GM12891 (cell line): ENCODE data around the gene RNF130.
A peak's percentile ranks its signal among the peaks of the same experiment; 100 is the strongest.

ENCODE experiments used
- DNase-seq: peaks from one replicate; pipeline ENCODE4 v3.0.0; 2011; ENCODE audit warnings: low spot score; ENCODE audit not compliant: insufficient read length
- FAIRE-seq: peaks from 2 replicates; lab custom pipeline; 2011; peaks lifted over from hg19 to GRCh38; lab: Jason Lieb, UNC
- PAX5 ChIP-seq: IDR thresholded peaks from 2 replicates; pipeline ENCODE4 v1.6.1; 2011; ENCODE audit warnings: low read length, moderate library complexity, mild to moderate bottlenecking; ENCODE audit not compliant: insufficient read depth, severe bottlenecking
- POLR2A ChIP-seq: IDR thresholded peaks from 2 replicates; pipeline ENCODE4 v1.6.1; 2011; ENCODE audit warnings: low read depth, low read length, control low read depth
- POLR2AphosphoS5 ChIP-seq: IDR thresholded peaks from 2 replicates; pipeline ENCODE4 v1.6.1; 2011; ENCODE audit warnings: low read depth, low read length, control low read depth
- POU2F2 ChIP-seq: IDR thresholded peaks from 2 replicates; pipeline ENCODE4 v1.6.1; 2011; ENCODE audit warnings: low read depth, mild to moderate bottlenecking, control low read depth, low read length, moderate library complexity
- SPI1 ChIP-seq: IDR thresholded peaks from 2 replicates; pipeline ENCODE4 v1.6.1; 2011; ENCODE audit warnings: low read depth, low read length, control low read depth
- TAF1 ChIP-seq: IDR thresholded peaks from 2 replicates; pipeline ENCODE4 v1.6.1; 2011; ENCODE audit warnings: low read depth, low read length, control low read depth

Gene RNF130

GRCh38 chr5:179926657-179927056, 144.9 kb downstream of the RNF130 start:
- FAIRE-seq (no peak), DNase-seq (no peak)
- TF ChIP-seq PAX5 (no peak), TAF1 (no peak), POU2F2 (no peak), POLR2A (no peak), SPI1 (no peak), POLR2AphosphoS5 (no peak)

- FAIRE-seq (no peak), DNase-seq (no peak)
- TF ChIP-seq POLR2A, result no peak
- no peak for TF ChIP-seq PAX5
- TF ChIP-seq SPI1, result peak; percentile 84
These were observed 148.1 kb downstream of the RNF130 start for GRCh38 chr5:179923436-179923835.

GRCh38 chr5:179920175-179920574, 151.4 kb downstream of the RNF130 start:
- DNase-seq (no peak), FAIRE-seq (no peak)
- TF ChIP-seq POLR2A (no peak), PAX5 (no peak), POU2F2 (no peak), SPI1 (no peak), TAF1 (no peak), POLR2AphosphoS5 (no peak)

GRCh38 chr5:179919487-179920060, 152.0 kb downstream of the RNF130 start:
- TF ChIP-seq POLR2AphosphoS5 (no peak), TAF1 (no peak), PAX5 (no peak), SPI1 (no peak), POU2F2 (no peak), POLR2A (no peak)
- DNase-seq (no peak), FAIRE-seq (no peak)

- TF ChIP-seq POU2F2, result no peak
- no peak for TF ChIP-seq POLR2A
- no peak for TF ChIP-seq SPI1
- no peak for TF ChIP-seq PAX5
- no peak for TF ChIP-seq TAF1
- no peak for TF ChIP-seq POLR2AphosphoS5
- FAIRE-seq (no peak), DNase-seq (no peak)
These were observed 152.6 kb downstream of the RNF130 start for GRCh38 chr5:179918742-179919486.

GRCh38 chr5:179916523-179916922, 155.0 kb downstream of the RNF130 start:
- FAIRE-seq, result no peak
- no peak for TF ChIP-seq POU2F2
- DNase-seq, result no peak

GRCh38 chr5:179915406-179915935, 156.1 kb downstream of the RNF130 start:
- no peak for FAIRE-seq
- no peak for DNase-seq
- TF ChIP-seq POLR2AphosphoS5, result no peak
- no peak for TF ChIP-seq SPI1
- TF ChIP-seq POLR2A, result no peak

- TF ChIP-seq SPI1 (peak; percentile 42; the same call in 1 of the 2 replicates), POU2F2 (no peak), PAX5 (no peak)
- FAIRE-seq (no peak), DNase-seq (no peak)
These were observed 157.4 kb downstream of the RNF130 start for GRCh38 chr5:179914032-179914755.

- FAIRE-seq, result no peak
These were observed 158.1 kb downstream of the RNF130 start for GRCh38 chr5:179913461-179913860.

GRCh38 chr5:179912951-179913350, 158.6 kb downstream of the RNF130 start:
- TF ChIP-seq TAF1 (no peak), POLR2A (no peak), SPI1 (no peak), POLR2AphosphoS5 (no peak), POU2F2 (no peak), PAX5 (no peak)
- DNase-seq (no peak), FAIRE-seq (no peak)

More at GRCh38 chr5:179913461-179913860, 158.1 kb downstream of the RNF130 start:
- no peak for DNase-seq
- no peak for TF ChIP-seq POLR2A
- TF ChIP-seq SPI1, result no peak
- no peak for TF ChIP-seq POLR2AphosphoS5
- no peak for TF ChIP-seq TAF1
- TF ChIP-seq POU2F2, result no peak

GRCh38 chr5:179912386-179912785, 159.2 kb downstream of the RNF130 start:
- FAIRE-seq (no peak), DNase-seq (no peak)
- no peak for TF ChIP-seq POLR2AphosphoS5
- no peak for TF ChIP-seq POU2F2
- no peak for TF ChIP-seq POLR2A
- TF ChIP-seq TAF1, result no peak
- TF ChIP-seq SPI1, result no peak
- TF ChIP-seq PAX5, result no peak
